Measurements from ENCODE around the gene ZNF280A.
A peak's percentile ranks its signal among the peaks of the same experiment; 100 is the strongest.

ZNF280A gene

DNA sequence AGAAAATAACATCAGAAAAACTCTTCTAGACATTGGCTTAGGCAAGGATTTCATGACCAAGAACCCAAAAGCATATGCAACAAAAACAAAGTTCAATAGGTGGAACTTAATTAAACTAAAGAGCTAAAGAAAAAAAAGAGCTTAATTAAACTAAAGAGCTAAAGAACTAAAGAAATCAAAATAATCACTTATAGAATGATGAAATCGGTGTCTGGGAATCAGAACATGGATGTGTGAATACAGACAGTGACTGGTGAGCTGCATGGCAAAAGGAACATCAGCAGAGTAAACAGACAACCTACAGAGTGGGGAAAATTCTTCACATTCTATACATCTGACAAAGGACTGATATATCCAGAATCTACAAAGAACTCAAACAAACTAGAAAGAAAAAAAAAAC is 53.0 kb downstream of the ZNF280A start:
- no peak for DNase-seq

DNA sequence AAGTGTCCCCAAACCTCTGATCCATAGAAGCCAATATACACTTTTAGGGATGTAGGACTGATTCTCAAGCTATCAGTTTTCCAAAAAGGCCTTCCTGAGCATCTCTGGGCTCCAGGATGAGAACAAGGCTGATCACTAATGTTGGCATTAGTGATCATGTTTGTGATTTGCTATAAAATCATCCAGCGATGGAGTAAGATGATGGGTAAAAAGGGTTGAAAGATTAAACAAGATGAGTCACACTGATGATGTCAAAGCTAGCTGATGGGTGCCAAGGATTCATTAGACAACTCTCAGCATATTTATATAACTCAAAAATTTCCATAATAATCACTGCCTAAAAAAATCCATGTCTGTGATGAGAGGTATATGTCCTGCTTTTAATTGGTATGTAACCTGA is 54.3 kb downstream of the ZNF280A start:
- no peak for DNase-seq

DNA sequence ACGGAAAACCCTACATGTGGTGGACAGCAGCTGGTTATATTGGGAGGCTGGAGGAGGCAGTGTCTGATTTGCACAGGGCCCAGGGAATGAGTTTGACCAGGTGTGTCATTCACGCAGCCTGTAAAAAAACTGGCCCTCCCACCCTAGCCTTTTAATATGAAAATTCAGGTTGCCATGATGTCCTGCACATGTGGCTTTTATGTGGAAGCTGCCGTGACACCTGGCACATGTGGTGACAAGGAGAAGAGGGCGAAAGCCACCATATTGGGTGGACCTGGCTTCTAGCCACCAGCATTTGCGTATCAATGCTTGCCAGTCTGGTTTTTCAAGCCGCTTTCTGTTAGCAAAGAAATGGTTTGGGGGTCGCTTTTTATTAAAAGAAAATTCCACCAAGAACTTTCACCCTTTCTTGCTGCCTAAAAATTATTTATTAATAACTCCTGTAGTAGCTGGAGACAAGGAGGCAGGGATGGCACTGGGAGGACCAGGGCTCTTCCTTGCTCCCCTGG is 54.9 kb downstream of the ZNF280A start:
- no peak for DNase-seq

DNA sequence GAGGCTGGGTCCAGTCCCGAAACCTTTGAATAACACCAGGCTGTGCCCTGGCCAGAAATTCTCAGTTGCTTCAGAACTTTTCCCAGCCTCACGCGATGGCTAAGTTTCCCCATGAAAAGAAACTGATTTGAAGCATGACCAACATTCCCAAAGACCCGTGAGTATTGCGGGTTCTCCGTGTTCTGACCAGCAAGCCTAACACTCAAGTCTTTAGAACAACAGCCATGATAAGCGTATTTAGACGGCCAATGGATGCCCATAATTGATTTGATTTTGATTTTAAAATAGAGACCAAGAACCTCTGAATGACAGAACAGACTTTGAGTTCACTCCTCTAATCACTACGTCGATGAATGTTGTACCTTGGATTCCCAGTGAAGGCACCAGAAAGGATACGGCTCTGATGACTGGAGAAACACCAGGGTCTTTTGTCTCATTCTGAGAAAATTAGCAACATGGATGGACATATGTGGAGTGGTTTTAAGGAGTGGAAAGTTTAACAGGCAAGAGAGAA is 55.5 kb downstream of the ZNF280A start:
- DNase-seq: no peak

DNA sequence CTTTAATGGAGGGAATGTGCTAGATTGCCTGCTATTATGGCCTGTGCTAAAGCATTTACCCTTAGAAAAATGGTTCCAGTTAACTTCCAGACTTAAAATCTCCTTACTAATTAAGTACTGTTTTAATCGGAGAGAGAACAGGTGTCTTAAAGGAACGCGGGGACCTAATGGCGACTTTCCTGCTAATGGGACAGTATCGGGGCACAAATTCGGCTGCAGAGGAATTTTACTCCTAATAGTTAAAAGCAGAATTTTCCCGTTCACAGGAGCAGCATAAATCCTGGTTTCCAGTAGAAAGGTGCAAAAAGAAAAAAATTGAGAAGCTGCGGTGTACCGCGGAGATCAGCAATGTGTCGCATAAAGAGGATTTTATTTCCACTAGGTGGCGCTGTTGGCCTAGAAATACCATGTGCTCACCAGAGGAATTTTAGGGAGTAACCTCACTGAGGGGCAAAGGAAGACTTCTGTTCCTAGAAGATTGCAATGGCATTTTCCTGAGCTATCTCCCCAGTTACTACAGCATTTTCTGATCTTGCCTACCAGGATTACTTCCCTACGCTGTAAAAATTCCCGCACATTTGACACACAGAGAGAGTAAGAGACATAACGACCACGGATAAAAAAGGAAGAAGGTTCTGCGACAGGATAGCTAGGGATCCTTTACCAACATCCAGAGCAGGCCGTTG is 56.1 kb downstream of the ZNF280A start:
- peak; percentile 78 to 81 for DNase-seq

Measured in inflammatory macrophage (primary cell).